ENCODE results near the gene CHD5. TPM values are rescaled to one million over a fixed set of nuclear protein-coding genes. Genes with fewer than 3 reads are reported as not detected.
"Not testable (repeated sequence)": the region's sequence is repeated elsewhere in the genome, so short reads cannot be mapped to it uniquely, and the experiment has no call there.

The CHD5 gene
- total RNA-seq, 2 donors from 2014 or later: 0.12 to 0.39 TPM

DNA sequence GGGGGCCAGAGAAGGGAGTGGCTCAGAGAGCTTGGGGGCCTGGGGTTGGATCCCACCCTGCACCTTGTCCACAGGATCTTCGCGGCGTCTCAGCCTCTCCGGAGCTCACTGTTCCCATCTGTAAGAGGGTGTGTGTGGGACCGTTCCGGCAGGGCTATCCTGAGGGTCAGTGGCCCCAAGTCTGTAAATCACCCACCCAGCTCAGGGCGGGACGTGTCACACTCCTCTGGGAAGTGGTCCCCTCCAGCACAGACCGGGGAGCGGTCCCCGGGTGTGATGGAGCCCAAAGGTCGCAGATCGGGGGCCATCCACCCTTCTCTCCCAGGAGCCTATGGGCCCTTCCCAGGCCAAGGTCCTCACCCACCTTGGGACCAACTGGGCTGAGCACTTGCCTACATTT lies 94.5 kb downstream of the CHD5 start:
- DNase-seq: no peak
- ATAC-seq: no peak
- intact Hi-C loops (cut with DNase I): no loop called here

DNA sequence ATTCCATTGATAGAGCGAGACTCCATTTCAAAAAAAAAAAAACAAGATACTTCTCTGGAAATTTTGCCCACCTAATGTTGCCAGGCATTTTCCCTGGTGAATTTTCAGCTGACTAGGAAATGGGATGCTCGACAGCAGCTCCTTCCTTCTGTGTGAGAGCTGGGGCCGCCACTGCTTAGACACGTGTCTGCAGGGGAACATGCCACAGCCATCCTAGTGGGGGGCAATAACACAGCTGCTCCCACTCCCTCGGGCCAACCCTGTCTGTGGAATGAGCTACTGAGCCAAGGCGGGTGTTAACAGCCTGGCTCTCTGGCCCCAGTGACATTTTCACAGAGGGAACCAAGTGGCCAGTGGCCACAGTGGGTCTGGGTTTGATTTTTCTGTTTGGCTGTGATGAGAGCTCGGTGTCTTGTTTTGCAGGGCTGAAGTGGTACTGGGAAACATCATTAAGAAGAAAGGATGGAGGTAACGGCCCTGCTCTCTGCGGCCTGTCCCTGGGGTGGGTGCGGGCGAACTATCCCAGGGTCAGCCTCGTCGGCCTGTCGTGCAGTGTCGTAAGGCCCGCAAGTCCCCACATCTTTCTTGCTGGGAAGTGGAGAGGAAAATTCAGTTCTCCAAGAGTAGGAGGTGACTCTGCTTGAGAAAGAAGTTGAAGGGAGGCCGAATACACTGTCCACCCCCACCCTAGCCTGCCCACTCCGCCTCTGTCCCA lies 95.2 kb downstream of the CHD5 start:
- intact Hi-C loops (cut with DNase I): no loop called here
- no peak for DNase-seq
- no peak for ATAC-seq

DNA sequence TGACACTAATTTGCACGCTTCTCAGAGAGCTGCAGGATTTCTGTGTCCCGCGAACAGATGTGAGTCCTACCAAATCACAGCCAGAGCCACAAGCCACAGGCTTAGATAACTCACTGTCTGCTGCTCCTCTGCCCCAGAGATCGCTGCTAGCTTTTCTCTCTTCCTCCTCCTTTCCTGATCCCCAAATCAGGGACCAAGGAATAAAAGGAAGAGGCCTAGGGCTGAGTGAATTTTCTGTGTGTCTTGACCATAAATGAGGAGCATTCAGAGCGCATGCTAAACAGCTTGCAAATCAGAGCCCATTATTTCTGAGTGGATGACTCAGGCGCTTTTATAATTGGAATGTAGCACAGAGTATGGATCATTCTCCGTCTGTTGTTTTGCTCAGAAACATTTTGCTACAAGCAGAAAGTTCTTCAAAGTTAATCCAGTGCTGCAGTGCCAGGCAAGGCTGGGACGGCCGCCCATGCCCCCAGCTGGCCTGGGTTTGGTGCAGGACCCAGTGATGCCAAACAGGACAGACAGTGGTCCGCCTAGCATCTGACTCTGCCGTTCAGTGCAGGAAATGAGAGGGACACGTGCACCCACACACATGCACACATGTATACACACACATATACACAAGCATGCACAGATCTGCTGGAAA lies 96.2 kb downstream of the CHD5 start:
- DNase-seq: no peak
- intact Hi-C loops (cut with DNase I): no loop called here
- peak in 1 of 2 donors; percentile 12 for ATAC-seq

DNA sequence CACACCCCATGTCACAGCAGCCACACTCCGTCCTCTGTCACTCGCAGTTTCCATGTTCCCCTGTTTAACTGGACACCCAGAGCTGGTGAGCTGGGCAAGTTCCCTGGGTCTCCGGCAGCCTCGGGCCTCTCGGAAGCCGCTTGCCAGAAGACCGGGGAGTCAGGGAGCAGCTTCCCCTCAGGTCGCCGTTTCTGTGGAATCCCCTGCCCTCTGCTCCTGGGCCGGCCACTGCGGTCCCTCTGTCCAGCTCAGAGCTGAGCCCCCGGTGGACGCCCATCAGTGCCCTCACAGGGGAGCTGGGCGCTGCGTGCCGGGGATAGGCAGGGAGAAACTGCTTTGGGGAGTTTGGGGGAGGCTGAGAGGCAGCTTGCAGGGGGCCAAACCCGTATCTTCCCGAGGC lies 96.7 kb downstream of the CHD5 start:
- ATAC-seq (no peak), DNase-seq (no peak)
- intact Hi-C loops (cut with DNase I): no loop called here

DNA sequence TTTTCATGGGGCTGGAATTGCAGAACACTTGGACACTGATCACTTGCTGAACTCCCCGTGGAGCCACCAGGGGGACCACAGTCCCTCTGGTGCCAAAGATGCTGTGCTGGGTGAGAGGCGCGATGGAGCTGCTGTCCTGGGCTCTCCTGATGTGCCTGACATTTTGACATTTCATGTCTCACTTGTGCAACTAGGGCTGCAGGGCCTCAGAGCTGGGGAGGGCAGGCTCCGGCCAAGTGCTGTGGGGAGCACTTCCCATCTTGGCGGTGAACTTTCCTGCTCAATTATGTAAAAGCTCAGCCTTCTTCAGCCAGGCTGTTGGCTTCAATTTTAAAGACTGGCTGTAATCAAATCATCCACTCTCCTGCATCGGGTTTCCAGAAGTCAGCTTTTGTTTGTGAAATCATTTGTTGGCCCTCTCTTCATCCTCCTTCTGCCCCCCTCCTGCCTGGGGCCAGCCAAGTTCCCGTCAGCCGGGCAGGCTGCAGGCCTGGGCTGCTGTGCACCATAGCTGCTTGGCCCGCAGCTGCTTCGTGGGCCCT lies 97.6 kb downstream of the CHD5 start:
- ATAC-seq: peak; percentile 44 to 87
- intact Hi-C loops (cut with DNase I): no loop called here
- no peak for DNase-seq

DNA sequence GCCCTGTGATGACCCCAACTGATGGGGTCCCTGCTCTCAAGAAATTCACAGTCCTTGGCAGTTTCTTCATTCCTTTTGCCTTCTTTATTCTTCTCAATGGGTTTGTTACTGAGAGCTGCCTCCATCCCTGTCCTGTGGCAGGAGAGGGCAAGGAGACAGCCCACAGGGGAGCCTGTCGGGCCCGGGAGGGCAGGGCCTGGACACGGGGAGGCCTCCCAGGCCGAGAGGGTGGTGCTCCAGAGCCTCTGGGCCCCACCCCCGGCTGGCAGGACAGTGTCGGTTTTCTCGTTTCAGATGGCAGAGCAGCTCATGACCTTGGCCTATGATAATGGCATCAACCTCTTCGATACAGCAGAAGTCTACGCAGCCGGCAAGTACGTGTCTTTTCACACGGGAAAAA lies 98.2 kb downstream of the CHD5 start:
- intact Hi-C loops (cut with DNase I): no loop called here
- DNase-seq (no peak), ATAC-seq (no peak)

DNA sequence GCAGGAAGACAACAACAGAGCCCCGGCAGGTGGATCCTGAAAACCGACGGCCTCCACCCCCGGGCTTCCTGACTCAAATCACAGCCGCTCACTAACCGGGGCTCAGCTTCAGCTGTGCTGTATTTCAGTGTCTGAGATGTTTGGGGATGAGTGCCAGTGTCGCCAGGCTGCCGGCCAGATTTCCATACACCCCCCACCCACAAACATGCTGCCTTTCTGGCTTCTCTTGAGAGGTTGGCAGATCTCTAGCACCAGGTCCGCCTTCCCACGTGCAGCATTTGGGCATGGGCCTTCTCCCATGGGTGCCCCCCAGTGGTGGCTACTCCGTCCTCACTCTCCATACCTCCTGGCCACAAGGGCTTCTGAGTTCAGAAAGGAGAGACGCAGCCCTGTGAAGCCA lies 99.7 kb downstream of the CHD5 start:
- intact Hi-C loops (cut with DNase I): no loop called here
- ATAC-seq (no peak), DNase-seq (no peak)

DNA sequence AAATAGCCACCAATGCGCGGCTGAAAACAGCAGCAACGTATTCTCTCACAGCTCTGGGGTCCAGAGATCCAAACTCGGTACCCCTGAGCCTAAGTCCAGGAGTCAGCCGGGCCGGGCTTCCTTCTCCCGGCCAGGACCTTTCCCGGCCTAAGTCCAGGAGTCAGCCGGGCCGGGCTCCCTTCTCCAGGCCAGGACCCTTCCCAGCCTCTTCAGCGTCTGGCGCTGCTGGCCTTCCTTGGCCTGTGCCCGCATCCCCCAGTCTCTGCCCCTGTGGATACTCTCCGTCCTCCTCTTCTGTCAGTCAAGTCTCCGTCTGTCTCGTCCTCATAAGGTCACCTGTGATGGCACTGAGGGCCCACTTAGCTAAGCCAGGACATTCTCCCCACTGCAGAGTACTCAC lies 102.2 kb downstream of the CHD5 start:
- DNase-seq: no peak
- intact Hi-C loops (cut with DNase I): no loop called here

DNA sequence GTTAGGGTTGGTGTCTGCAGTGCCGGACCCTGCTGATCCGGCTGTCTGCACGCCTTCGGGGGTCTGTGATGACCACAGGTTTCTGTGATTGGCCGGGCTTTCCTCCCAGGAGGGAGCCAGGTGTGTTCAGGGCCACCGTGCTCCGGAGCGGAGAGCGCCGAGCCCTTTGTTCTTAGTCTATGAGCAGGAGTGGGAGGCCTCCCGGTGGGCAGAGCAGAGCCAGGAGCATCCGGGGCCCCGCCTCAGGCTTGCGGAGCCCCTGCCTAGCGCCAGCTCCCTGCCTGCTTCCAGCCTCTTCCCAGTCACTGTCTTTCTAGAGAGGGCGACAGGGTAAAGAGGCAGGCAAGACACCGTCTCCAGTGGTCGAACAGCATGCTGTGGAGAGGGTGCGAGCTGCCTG lies 102.6 kb downstream of the CHD5 start:
- ATAC-seq: no peak
- DNase-seq: no peak
- intact Hi-C loops (cut with DNase I): no loop called here

More for the DNA sequence above, 102.2 kb downstream of the CHD5 start:
- ATAC-seq: no peak

DNA sequence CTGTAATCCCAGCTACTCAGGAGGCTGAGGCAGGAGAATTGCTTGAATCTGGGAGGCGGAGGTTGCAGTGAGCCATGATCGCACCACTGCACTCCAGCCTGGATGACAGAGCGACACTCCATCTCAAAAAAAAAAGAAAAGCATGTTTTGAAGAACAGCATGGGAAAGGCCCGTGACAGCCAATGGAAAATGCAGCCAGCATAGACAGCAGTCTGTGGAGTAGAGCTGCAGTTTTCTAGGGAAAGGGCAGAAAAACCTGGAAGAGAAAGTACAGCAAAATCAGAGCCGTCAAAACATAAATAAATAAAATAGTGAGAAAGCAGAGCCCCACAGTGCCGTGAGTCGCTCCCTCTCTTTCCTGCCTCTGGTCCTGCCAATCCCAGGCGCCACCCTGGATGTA lies 103.1 kb downstream of the CHD5 start:
- ATAC-seq; intact Hi-C loops (cut with DNase I); DNase-seq: not testable (repeated sequence)

DNA sequence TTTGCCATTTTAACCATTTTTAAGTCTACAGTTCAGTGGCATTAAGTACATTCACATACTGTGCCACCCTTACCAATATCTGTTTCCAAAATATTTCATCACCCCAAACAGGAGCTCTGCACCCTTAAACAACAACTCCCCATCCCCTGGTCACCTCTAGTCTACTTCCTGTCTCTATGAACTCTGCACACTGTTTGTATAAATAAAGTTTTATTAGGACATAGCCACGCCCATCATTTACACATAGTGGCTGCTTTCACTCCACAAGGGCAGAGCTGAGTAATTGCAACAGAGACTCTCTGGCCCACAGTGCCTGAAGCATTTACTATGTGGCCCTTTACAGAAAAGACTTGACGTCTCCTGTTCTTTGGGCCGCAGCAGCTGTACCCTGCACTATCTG lies 104.4 kb downstream of the CHD5 start:
- intact Hi-C loops (cut with DNase I): no loop called here
- no peak for ATAC-seq
- DNase-seq: no peak

DNA sequence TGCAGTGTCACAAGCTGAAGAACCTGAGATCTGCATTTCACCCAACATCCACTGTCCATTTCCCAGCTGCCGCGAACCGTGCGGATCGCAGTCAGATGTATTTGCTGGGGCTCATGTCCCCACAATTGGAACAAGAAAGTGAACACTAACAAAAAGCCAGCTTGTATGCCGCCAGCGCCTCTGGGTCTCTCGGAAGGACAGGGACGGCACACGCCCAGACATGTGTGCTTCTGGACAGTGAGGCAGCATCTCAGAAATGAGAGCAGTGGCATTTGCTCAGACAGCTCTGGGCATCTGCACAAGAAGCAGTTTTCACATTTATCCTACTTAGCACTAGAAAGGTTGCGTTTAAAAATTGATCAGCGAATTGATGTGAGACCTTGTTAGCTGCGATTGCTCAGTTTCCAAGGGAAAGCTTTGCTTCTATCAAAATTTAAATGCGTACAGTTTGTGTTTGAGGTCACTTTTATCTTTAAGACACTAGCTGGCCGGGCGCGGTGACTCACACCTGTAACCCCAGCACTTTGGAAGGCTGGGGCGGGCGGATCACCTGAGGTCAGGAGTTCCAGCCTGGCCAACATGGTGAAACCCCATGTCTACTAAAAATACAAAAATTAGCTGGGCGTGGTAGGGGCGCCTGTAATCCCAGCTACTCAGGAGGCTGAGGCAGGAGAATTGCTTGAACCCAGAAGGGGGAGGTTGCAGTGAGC lies 105.8 kb downstream of the CHD5 start:
- DNase-seq (no peak), ATAC-seq (no peak)
- intact Hi-C loops (cut with DNase I): no loop called here

DNA sequence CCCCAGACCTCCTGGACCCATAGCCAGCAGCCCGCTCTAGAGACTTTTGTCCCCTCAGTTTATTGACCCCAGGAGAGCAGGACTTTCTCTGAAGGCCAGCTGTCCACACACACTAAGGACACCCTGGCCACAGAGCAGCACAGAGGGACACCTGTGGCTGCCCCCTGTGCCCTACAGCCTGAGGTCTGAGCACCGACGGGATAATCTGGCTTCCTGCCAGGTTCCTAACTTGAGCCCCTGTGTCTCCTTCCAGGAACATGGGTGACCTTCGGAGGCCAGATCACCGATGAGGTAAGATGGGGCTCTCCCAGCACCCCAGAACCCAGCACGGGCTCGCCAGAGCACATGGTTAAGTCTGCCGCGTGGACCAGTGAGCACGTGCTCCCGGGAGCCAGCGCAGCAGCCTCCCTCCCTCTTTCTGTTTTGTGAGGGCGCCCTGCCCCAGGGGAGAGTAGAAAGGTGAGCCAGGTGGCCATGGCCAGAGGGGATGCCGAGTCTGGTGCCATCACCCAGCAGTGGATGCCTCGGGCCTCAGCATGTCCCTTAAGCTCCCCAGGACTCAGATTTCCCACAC lies 106.6 kb downstream of the CHD5 start:
- ATAC-seq: no peak
- no peak for DNase-seq
- intact Hi-C loops (cut with DNase I): no loop called here

DNA sequence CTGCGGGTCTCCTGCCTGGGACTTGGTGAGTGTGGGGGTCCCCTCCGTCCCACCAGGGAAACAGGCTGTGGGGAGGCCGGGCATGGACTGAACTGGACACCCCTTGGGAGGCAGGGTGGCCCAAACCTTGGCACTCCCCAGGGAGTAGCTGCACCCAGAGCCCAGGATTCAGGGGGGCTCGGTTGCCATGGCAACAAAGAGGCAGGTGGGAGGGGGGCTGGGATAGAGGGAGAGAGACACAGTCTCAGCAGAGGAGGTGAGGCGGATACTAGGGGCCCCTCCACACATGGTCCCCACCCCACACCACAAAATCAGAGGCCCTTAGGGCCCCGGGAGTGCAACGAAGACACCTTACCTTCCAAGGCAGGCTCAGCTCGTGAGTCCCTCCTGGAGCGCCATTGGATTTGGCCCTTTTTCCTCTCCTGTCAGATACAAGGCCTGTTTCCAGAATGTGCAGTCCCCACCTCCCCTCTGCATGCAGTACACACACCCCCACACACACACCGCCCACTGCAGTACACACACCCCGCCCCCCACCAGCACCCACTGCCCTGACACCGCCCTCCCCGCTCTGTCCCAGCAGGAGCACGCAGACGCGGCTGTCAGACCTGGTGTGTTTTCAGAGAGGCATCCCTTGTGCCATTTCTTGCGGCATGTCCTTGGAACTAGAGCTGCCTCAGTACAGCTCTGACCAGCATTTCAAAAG lies 107.2 kb downstream of the CHD5 start:
- DNase-seq (no peak), ATAC-seq (no peak)
- intact Hi-C loops (cut with DNase I): no loop called here

DNA sequence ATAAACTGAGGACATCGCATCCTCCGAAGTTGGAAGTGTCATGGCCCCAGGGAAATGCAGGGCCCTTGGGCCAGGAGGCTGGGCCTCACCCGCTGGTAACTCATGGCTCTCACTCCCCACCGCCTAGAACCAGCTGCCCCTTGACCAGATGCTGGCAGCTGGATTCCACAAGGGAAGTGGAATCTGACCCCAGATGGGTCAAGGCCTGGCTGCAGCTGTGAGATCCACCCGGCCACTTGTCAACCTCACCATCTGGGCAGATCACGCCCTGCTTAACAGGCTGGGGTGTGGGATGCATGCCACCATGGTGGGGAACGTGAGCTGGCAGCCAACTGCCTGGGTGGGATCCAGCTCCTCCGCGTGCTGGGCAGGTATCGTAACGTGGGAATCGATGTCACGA lies 108.9 kb downstream of the CHD5 start:
- intact Hi-C loops (cut with DNase I): no loop called here
- ATAC-seq: no peak
- DNase-seq: no peak

DNA sequence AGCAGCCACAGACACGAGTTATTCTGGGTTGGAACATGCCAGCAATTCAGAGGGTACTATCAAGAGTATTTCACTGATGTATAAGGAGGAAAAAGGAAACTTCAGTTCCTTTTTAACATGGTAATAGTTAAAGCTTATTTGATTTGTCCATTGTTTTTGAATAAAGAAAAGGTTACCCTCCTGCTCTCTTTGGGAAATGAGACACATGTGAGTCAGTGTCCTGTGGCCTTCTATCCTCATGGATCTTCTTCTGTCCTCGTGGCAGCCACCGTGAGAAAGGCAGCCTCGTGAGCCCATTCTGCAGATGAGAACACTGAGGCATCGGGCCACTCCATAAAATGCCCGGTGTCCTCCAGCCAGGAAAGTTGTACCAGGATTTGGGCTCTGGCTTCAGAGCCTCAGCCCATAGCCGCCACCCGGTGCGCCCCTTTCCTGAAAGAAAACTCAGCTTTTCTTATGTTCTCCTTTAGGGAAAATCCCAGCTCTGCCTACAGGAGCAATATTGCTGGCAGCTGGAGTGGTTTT lies 109.6 kb downstream of the CHD5 start:
- intact Hi-C loops (cut with DNase I): no loop called here
- ATAC-seq (no peak), DNase-seq (no peak)

DNA sequence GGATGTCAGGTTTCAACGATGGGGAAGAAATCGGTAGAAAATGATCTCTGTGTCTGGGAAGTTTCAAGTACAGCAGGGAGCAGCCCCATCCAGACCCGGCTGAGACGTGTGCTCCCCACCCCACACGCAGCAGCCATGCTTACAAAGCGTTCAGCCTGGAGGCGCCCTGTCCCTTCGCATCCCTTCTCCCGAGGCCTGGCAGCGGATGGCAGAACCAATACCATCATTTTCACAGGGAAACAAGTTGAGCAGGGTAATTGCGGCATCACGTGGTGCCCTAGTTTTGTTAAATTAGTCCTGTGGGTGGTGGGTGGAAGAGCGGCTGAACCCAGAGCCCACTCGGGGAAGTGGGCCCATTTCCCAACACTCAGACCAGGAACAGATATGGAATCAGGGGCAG lies 110.5 kb downstream of the CHD5 start:
- ATAC-seq (no peak), DNase-seq (no peak)
- intact Hi-C loops (cut with DNase I): no loop called here

DNA sequence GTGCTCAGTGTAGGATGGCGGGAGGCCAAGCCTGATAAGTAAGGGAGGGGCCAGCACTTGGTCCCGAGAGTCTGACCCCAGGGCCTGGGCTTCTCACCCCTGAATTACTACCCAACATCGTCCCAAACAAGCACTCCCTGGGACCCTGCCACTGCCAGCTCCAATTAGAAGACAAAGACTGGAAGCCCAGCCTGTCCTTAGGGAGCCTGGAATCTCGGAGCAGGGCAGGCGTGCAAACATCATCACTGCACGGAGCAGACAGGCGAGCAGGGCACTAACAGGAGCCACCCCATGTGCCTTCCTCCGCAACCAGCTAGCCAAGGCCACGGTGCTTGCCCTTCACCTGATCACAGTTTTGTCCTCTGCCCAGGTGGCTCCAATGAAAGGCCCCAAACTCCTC lies 111.2 kb downstream of the CHD5 start:
- ATAC-seq: no peak
- DNase-seq: no peak
- intact Hi-C loops (cut with DNase I): no loop called here

DNA sequence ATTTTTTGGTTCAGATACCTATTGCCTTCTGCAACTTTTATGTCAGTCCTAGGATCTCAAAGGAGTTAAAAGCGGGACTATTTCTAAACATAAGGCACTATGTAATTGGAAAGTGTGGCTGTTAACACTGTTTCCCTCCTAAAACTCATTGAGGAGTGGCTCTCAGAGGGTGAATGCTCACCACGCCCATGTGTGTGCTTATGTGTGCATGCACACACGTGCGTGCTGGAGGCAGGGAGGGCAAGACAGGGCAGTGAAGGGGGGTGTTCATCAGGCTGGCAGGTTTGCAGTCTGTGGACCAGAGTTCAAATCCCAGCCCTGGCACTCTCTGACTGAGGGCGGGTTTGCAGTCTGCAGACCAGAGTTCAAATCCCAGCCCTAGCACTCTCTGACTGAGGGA lies 112.0 kb downstream of the CHD5 start:
- ATAC-seq (no peak), DNase-seq (no peak)
- intact Hi-C loops (cut with DNase I): no loop called here

Measured in left cardiac atrium (tissue), 4 donors.